ENCODE data around the gene LRCH1. TPM values are rescaled to one million over a fixed set of nuclear protein-coding genes. Genes with fewer than 3 reads are reported as not detected.
A peak's percentile ranks its signal among the peaks of the same experiment; 100 is the strongest.

Gene LRCH1
- total and polyA plus RNA-seq, 2 experiments from 2014 or later, result 3.9 to 9.2 TPM

DNA sequence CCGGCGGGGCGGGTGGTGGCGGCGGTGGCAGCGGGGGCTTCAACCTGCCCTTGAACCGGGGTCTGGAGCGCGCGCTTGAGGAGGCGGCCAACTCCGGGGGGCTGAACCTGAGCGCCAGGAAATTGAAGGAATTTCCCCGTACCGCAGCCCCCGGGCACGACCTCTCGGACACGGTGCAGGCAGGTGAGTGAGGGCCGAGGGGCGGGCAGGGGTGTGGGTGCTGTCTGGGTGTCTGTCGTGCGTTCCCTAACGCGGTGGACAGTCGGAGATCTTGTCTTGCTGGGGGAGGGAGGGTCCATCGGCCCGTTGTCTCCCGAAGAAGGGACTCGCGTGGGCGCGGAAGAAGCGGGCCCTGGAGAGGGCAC is 533 bp downstream of the LRCH1 start:
- H3K27ac ChIP-seq (ENCODE audit: low read depth), result no peak overlapping the region
- H3K27ac Mint-ChIP-seq, result no peak overlapping the region
- no peaks in the 10 kb centered on the region for H3K9me2 ChIP-seq (ENCODE audit: insufficient read depth)
- TF ChIP-seq EZH2 (IDR thresholded peaks at IDR 0.05; ENCODE audit: low read depth, unreplicated experiment) (no peak), ETS1 (IDR thresholded peaks at IDR 0.05) (no peak), POLR2AphosphoS5 (IDR thresholded peaks at IDR 0.05; ENCODE audit: low read depth) (no peak), ZNF331 (CRISPR knock-in tag; IDR thresholded peaks at IDR 0.05; ENCODE audit: low read depth) (no peak), EZH2phosphoT487 (IDR thresholded peaks at IDR 0.05; ENCODE audit: unreplicated experiment) (no peak), CREB1 (CRISPR knock-in tag; IDR thresholded peaks at IDR 0.05; ENCODE audit: low read depth) (no peak), NANOG (IDR thresholded peaks at IDR 0.05; ENCODE audit: borderline replicate concordance) (no peak), STAT1 (IDR thresholded peaks at IDR 0.05; ENCODE audit: unreplicated experiment) (no peak), REST (IDR thresholded peaks at IDR 0.05; ENCODE audit: unreplicated experiment) (no peak), JUNB (IDR thresholded peaks at IDR 0.05; ENCODE audit: unreplicated experiment) (no peak), ZNF114 (CRISPR knock-in tag; IDR thresholded peaks at IDR 0.05) (no peak)
- TF ChIP-seq, protein P1, sequence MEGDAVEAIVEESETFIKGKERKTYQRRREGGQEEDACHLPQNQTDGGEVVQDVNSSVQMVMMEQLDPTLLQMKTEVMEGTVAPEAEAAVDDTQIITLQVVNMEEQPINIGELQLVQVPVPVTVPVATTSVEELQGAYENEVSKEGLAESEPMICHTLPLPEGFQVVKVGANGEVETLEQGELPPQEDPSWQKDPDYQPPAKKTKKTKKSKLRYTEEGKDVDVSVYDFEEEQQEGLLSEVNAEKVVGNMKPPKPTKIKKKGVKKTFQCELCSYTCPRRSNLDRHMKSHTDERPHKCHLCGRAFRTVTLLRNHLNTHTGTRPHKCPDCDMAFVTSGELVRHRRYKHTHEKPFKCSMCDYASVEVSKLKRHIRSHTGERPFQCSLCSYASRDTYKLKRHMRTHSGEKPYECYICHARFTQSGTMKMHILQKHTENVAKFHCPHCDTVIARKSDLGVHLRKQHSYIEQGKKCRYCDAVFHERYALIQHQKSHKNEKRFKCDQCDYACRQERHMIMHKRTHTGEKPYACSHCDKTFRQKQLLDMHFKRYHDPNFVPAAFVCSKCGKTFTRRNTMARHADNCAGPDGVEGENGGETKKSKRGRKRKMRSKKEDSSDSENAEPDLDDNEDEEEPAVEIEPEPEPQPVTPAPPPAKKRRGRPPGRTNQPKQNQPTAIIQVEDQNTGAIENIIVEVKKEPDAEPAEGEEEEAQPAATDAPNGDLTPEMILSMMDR (conservative IDR thresholded peaks at IDR 0.05; ENCODE audit: low read depth in 2 of 2), result no peak
- TF ChIP-seq, protein P2, sequence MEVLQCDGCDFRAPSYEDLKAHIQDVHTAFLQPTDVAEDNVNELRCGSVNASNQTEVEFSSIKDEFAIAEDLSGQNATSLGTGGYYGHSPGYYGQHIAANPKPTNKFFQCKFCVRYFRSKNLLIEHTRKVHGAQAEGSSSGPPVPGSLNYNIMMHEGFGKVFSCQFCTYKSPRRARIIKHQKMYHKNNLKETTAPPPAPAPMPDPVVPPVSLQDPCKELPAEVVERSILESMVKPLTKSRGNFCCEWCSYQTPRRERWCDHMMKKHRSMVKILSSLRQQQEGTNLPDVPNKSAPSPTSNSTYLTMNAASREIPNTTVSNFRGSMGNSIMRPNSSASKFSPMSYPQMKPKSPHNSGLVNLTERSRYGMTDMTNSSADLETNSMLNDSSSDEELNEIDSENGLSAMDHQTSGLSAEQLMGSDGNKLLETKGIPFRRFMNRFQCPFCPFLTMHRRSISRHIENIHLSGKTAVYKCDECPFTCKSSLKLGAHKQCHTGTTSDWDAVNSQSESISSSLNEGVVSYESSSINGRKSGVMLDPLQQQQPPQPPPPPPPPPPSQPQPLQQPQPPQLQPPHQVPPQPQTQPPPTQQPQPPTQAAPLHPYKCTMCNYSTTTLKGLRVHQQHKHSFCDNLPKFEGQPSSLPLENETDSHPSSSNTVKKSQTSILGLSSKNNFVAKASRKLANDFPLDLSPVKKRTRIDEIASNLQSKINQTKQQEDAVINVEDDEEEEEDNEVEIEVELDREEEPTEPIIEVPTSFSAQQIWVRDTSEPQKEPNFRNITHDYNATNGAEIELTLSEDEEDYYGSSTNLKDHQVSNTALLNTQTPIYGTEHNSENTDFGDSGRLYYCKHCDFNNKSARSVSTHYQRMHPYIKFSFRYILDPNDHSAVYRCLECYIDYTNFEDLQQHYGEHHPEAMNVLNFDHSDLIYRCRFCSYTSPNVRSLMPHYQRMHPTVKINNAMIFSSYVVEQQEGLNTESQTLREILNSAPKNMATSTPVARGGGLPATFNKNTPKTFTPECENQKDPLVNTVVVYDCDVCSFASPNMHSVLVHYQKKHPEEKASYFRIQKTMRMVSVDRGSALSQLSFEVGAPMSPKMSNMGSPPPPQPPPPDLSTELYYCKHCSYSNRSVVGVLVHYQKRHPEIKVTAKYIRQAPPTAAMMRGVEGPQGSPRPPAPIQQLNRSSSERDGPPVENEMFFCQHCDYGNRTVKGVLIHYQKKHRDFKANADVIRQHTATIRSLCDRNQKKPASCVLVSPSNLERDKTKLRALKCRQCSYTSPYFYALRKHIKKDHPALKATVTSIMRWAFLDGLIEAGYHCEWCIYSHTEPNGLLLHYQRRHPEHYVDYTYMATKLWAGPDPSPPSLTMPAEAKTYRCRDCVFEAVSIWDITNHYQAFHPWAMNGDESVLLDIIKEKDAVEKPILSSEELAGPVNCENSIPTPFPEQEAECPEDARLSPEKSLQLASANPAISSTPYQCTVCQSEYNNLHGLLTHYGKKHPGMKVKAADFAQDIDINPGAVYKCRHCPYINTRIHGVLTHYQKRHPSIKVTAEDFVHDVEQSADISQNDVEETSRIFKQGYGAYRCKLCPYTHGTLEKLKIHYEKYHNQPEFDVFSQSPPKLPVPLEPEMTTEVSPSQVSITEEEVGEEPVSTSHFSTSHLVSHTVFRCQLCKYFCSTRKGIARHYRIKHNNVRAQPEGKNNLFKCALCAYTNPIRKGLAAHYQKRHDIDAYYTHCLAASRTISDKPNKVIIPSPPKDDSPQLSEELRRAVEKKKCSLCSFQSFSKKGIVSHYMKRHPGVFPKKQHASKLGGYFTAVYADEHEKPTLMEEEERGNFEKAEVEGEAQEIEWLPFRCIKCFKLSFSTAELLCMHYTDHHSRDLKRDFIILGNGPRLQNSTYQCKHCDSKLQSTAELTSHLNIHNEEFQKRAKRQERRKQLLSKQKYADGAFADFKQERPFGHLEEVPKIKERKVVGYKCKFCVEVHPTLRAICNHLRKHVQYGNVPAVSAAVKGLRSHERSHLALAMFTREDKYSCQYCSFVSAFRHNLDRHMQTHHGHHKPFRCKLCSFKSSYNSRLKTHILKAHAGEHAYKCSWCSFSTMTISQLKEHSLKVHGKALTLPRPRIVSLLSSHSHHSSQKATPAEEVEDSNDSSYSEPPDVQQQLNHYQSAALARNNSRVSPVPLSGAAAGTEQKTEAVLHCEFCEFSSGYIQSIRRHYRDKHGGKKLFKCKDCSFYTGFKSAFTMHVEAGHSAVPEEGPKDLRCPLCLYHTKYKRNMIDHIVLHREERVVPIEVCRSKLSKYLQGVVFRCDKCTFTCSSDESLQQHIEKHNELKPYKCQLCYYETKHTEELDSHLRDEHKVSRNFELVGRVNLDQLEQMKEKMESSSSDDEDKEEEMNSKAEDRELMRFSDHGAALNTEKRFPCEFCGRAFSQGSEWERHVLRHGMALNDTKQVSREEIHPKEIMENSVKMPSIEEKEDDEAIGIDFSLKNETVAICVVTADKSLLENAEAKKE (CRISPR knock-in tag; IDR thresholded peaks at IDR 0.05), result no peak
- H3K79me2 ChIP-seq (replicated peaks; ENCODE audit: insufficient read depth), result peaks cover 41% of the 10 kb centered on the region
- peak overlapping the region; percentile 90 for H3K4me3 ChIP-seq
- H3K4me1 Mint-ChIP-seq, result peaks cover 22% of the 10 kb centered on the region; the same call in 2 of the 3 replicates
- H3K36me3 Mint-ChIP-seq (ENCODE audit: low read depth), result no peaks in the 10 kb centered on the region
- peak overlapping the region; percentile 87 for H2AFZ ChIP-seq
- DNase-seq (ENCODE audit: low spot score) (peak; percentile 51), ATAC-seq (peak; percentile 27)
- H3K4me2 ChIP-seq, result peak overlapping the region; percentile 100
- no peaks in the 10 kb centered on the region for H3K36me3 ChIP-seq (ENCODE audit: insufficient read depth)
- peaks cover 18% of the 10 kb centered on the region for H3K27me3 ChIP-seq (ENCODE audit: insufficient read depth)
- H3K9me3 Mint-ChIP-seq, result no peaks in the 10 kb centered on the region
- peak overlapping the region; percentile 92 for H3K4me3 Mint-ChIP-seq
- peaks cover 19% of the 10 kb centered on the region for H3K4me1 ChIP-seq (ENCODE audit: insufficient read depth)
- 0 out of 2 replicates have a peak, but pooled peaks cover 3% of the 10 kb centered on the region for H3F3A ChIP-seq (replicated peaks; ENCODE audit: low read depth)
- H4K20me1 ChIP-seq (replicated peaks; ENCODE audit: insufficient read depth), result peaks cover 9% of the 10 kb centered on the region; the same call in 1 of the 2 replicates
- H3K27me3 Mint-ChIP-seq (ENCODE audit: insufficient read depth, low read depth, poor library complexity), result peaks cover 21% of the 10 kb centered on the region
